HPDE6-E6E7 (cell line): ENCODE measurements around the gene NKX2-8.

Experiments
- DNase-seq: peaks from one replicate; pipeline ENCODE4 v3.0.0; 2011; ENCODE audit warnings: missing footprints; ENCODE audit errors: extremely low spot score

NKX2-8 gene

GRCh38 chr14:36582011-36582873 lies at the start of gene NKX2-8:
NKX2-8 (minus strand) TSS chr14:36582614; CDS start chr14:36582389, 225 bp downstream.
- no peak for DNase-seq

GRCh38 chr14:36627981-36628380 lies 45.6 kb upstream of the NKX2-8 start:
- no peak for DNase-seq

- DNase-seq, result no peak
Observed at GRCh38 chr14:36626151-36626550, 43.7 kb upstream of the NKX2-8 start.

GRCh38 chr14:36625436-36625835 lies 43.0 kb upstream of the NKX2-8 start:
- DNase-seq, result no peak

- no peak for DNase-seq
Observed at GRCh38 chr14:36625014-36625413, 42.6 kb upstream of the NKX2-8 start.

- DNase-seq, result no peak
Observed at GRCh38 chr14:36619853-36620252, 37.4 kb upstream of the NKX2-8 start.

GRCh38 chr14:36619131-36619530 lies 36.7 kb upstream of the NKX2-8 start:
- no peak for DNase-seq

GRCh38 chr14:36618641-36619040 lies 36.2 kb upstream of the NKX2-8 start:
- DNase-seq, result no peak

- no peak for DNase-seq
Observed at GRCh38 chr14:36617824-36618223, 35.4 kb upstream of the NKX2-8 start.

- DNase-seq, result no peak
Observed at GRCh38 chr14:36605506-36605857, 23.1 kb upstream of the NKX2-8 start.

GRCh38 chr14:36604757-36605505 lies 22.5 kb upstream of the NKX2-8 start:
- peak; percentile 54 for DNase-seq

GRCh38 chr14:36600431-36600830 lies 18.0 kb upstream of the NKX2-8 start:
- no peak for DNase-seq

GRCh38 chr14:36591482-36591881 lies 9.1 kb upstream of the NKX2-8 start:
- DNase-seq, result no peak

- no peak for DNase-seq
Observed at GRCh38 chr14:36588788-36589187, 6.4 kb upstream of the NKX2-8 start.

GRCh38 chr14:36588119-36588518 lies 5.7 kb upstream of the NKX2-8 start:
- DNase-seq, result no peak

- no peak for DNase-seq
Observed at GRCh38 chr14:36585100-36585499, 2.7 kb upstream of the NKX2-8 start.

GRCh38 chr14:36583893-36584811 lies 1.7 kb upstream of the NKX2-8 start:
- DNase-seq, result no peak

- no peak for DNase-seq
Observed at GRCh38 chr14:36583242-36583892, 953 bp upstream of the NKX2-8 start.

GRCh38 chr14:36582874-36583241 lies 444 bp upstream of the NKX2-8 start:
- DNase-seq, result no peak

GRCh38 chr14:36580856-36581831 lies 1.3 kb downstream of the NKX2-8 start:
- peak; percentile 39 for DNase-seq
